ENCODE results near the gene UBLCP1.
A peak's percentile ranks its signal among the peaks of the same experiment; 100 is the strongest.

GRCh38 chr5:159216454-159216853, 46.6 kb upstream of the UBLCP1 start:
- TF ChIP-seq EZH2 (IDR thresholded peaks at IDR 0.05; ENCODE audit: low read length, missing control alignments) = no peak
- TF ChIP-seq CTCF (conservative IDR thresholded peaks at IDR 0.05 in 1 of 2, IDR thresholded peaks at IDR 0.05 in 1 of 2; ENCODE audit: low read depth in 1 of 2, low read length in 2 of 2) = peak in 1 of 2 donors; percentile 26

Data from fibroblast of lung (primary cell).